Peyer's patch (tissue), 4 donors: ENCODE results near the gene NBPF1. TPM values are rescaled to one million over a fixed set of nuclear protein-coding genes. Genes with fewer than 3 reads are reported as not detected.
"Not testable (repeated sequence)": the region's sequence is repeated elsewhere in the genome, so short reads cannot be mapped to it uniquely, and the experiment has no call there.

ENCODE experiments used
- DNase-seq, 3 donors: peaks; one replicate each; pipeline ENCODE4 v3.0.0-alpha.2; 2017 to 2019
- H3K27ac ChIP-seq, 4 donors: fragments of 200-600 bp; sonication (generic); one replicate each; pipeline ENCODE4 v1.5.1; 2016 to 2019
- H3K27me3 ChIP-seq, 2 donors: fragments of 200-600 bp; sonication (generic); one replicate each; pipeline ENCODE4 v1.5.1; 2019
- H3K36me3 ChIP-seq, 3 donors: fragments of 200-600 bp; sonication (generic); one replicate each; pipeline ENCODE4 v1.5.1; 2016 to 2019
- H3K4me1 ChIP-seq, 4 donors: fragments of 200-600 bp; sonication (generic); one replicate each; pipeline ENCODE4 v1.5.1; 2016 to 2019
- H3K4me3 ChIP-seq, 4 donors: fragments of 200-600 bp; sonication (generic); 1 replicate in 3 of 4; 2 replicates in 1 of 4; pipeline ENCODE4 v1.5.1; 2016 to 2019; ENCODE audit warnings: mild to moderate bottlenecking in 1 of 4
- H3K9me3 ChIP-seq, 4 donors: fragments of 200-600 bp; sonication (generic); one replicate each; pipeline ENCODE4 v1.5.1; 2016 to 2019; ENCODE audit warnings: mild to moderate bottlenecking in 1 of 4
- CTCF ChIP-seq, 6 experiments: fragments of 450-650 bp in 4 of 6; fragments of 200-600 bp in 2 of 6; sonication (generic) in 1 of 6; IDR thresholded peaks; one replicate each; pipeline ENCODE4 v1.5.1; 2017 to 2019; ENCODE audit warnings: antibody characterized with exemption in 6 of 6, mild to moderate bottlenecking in 3 of 6, moderate library complexity in 1 of 6
- POLR2A ChIP-seq, 2 donors: fragments of 450-650 bp; IDR thresholded peaks; one replicate each; pipeline ENCODE4 v1.5.1; 2017; ENCODE audit warnings: antibody characterized with exemption in 2 of 2, mild to moderate bottlenecking in 2 of 2, moderate library complexity in 2 of 2
- total RNA-seq, 4 donors: library from RNA; depleted of rRNA; stranded (reverse); fragments of >200 nt; gene quantifications; one replicate each; pipeline ENCODE4 v1.1.0, GENCODE V29; 2016

NBPF1 gene
- total RNA-seq, 4 donors from 2014 or later: 73.9 to 145 (median 115) TPM

- H3K27ac ChIP-seq: peak overlapping the region; percentile 65 to 87 (median 81)
- H3K4me3 ChIP-seq: peak overlapping the region; percentile 58 to 78 (median 62)
- not testable (repeated sequence) for H3K36me3 ChIP-seq, H3K27me3 ChIP-seq, H3K9me3 ChIP-seq
- peak; percentile 80 to 92 for TF ChIP-seq POLR2A (IDR thresholded peaks at IDR 0.05)
- H3K4me1 ChIP-seq: peaks cover 7 to 32% (median 23%) of the 10 kb centered on the region in 4 donors
- DNase-seq: peak; percentile 36 to 84 (median 74)
Measured at GRCh38 chr1:16645271-16646060, 32.1 kb upstream of the NBPF1 start.

GRCh38 chr1:16644482-16645270, 31.3 kb upstream of the NBPF1 start:
- Histone ChIP-seq H3K4me3 (peak overlapping the region; percentile 58 to 78 (median 62)), H3K4me1 (peaks cover 7 to 32% (median 23%) of the 10 kb centered on the region in 4 donors), H3K27ac (peak overlapping the region; percentile 65 to 87 (median 81))
- peak; percentile 39 to 72 for TF ChIP-seq POLR2A (IDR thresholded peaks at IDR 0.05)
- peak in 4 of 6 experiments; percentile 49 to 67 (median 52) for TF ChIP-seq CTCF (IDR thresholded peaks at IDR 0.05)
- H3K36me3 ChIP-seq, H3K27me3 ChIP-seq, H3K9me3 ChIP-seq: not testable (repeated sequence)
- peak; percentile 99 to 100 (median 99) for DNase-seq

DNA sequence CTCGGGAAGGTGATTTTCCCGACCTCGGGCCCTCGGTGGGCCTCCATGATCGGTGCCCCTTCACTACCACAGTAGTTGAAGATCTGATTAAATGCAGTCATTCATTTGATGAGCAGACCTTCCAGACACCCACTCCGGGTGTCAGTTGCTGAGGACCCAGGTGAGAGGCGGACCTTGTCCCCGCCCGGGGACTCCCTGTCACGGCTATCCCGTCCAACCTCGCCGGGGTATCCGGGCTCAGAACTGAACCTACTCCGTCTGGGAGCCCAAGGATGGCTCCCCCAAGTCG, 30.8 kb upstream of the NBPF1 start:
- TF ChIP-seq CTCF (IDR thresholded peaks at IDR 0.05) (no peak), POLR2A (IDR thresholded peaks at IDR 0.05) (no peak)
- peaks cover 0 to 2% (median 0%) of the 10 kb centered on the region in 3 donors for H3K36me3 ChIP-seq
- peak overlapping the region; percentile 58 to 78 (median 62) for H3K4me3 ChIP-seq
- no peaks in the 10 kb centered on the region for H3K27me3 ChIP-seq
- peak overlapping the region; percentile 65 to 87 (median 81) for H3K27ac ChIP-seq
- no peaks in the 10 kb centered on the region for H3K9me3 ChIP-seq
- peaks cover 7 to 32% (median 23%) of the 10 kb centered on the region in 4 donors for H3K4me1 ChIP-seq
- DNase-seq: no peak

- peak overlapping the region; percentile 78 to 87 (median 83) for H3K27ac ChIP-seq
- H3K4me1 ChIP-seq: peaks cover 7 to 32% (median 23%) of the 10 kb centered on the region in 4 donors
- H3K9me3 ChIP-seq, H3K27me3 ChIP-seq, H3K36me3 ChIP-seq: not testable (repeated sequence)
- H3K4me3 ChIP-seq: peak overlapping the region; percentile 58 to 78 (median 62)
- DNase-seq: peak; percentile 34 to 66 (median 54)
Measured at GRCh38 chr1:16643476-16644192, 30.3 kb upstream of the NBPF1 start.

- peak in 2 of 3 donors; percentile 66 to 70 for DNase-seq
- not testable (repeated sequence) for H3K9me3 ChIP-seq, H3K27me3 ChIP-seq, H3K36me3 ChIP-seq
- peak overlapping the region in 2 of 4 donors; percentile 26 to 59 for H3K4me3 ChIP-seq
- peak overlapping the region in 3 of 4 donors; percentile 54 to 82 (median 78) for H3K27ac ChIP-seq
- H3K4me1 ChIP-seq: peaks cover 7 to 32% (median 23%) of the 10 kb centered on the region in 4 donors
Measured at GRCh38 chr1:16643001-16643411, 29.6 kb upstream of the NBPF1 start.

- Histone ChIP-seq H3K4me1 (peaks cover 7 to 32% (median 23%) of the 10 kb centered on the region in 4 donors), H3K27ac (peak overlapping the region in 3 of 4 donors; percentile 54 to 82 (median 78)), H3K4me3 (peak overlapping the region in 2 of 4 donors; percentile 26 to 59)
- H3K27me3 ChIP-seq, H3K36me3 ChIP-seq, H3K9me3 ChIP-seq: not testable (repeated sequence)
- peak in 1 of 2 donors; percentile 52 for TF ChIP-seq POLR2A (IDR thresholded peaks at IDR 0.05)
- DNase-seq: peak in 2 of 3 donors; percentile 90 to 94
Measured at GRCh38 chr1:16642025-16642966, 28.9 kb upstream of the NBPF1 start.

DNA sequence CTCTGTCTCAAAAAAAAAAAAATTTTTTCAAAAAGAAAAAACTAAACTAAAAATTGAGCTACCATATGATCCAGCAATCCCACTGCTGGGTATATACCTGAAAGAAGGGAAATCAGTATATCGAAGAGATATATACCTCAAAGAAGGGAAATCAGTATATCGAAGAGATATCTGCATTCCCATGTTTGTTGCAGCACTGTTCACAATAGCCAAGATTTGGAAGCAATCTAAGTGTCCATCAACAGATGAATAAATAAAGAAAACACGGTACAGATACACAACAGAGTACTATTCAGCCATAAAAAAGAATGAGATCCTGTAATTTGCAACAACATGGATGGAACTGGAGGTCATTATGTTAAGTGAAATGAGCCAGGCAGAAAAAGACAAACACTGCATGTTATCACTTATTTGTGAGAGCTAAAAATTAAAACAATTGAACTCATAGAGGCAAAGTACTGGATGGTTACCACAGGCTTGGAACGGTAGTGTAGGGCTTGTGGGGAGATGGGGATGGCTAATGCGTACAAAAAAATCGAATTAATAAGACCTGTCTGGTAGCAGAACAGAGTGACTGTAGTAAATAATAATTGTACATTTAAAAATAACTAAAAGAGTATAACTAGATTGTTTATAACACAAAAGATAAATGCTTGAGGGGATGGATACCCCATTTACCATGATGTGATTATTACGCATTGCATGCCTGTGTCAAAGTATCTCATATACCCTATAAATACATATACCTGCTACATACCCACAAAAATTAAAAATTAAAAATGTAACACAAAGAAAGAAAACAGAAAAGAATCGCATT, 28.0 kb upstream of the NBPF1 start:
- Histone ChIP-seq H3K4me1 (peaks cover 7 to 32% (median 23%) of the 10 kb centered on the region in 4 donors), H3K27ac (peak overlapping the region in 3 of 4 donors; percentile 28 to 82 (median 78))
- not testable (repeated sequence) for H3K4me3 ChIP-seq, DNase-seq, H3K36me3 ChIP-seq, H3K27me3 ChIP-seq, H3K9me3 ChIP-seq

- peak in 2 of 3 donors; percentile 49 to 53 for DNase-seq
- H3K4me1 ChIP-seq: peaks cover 3 to 24% (median 15%) of the 10 kb centered on the region in 4 donors
- H3K27me3 ChIP-seq, H3K27ac ChIP-seq, H3K9me3 ChIP-seq, H3K4me3 ChIP-seq: not testable (repeated sequence)
- H3K36me3 ChIP-seq: peaks cover 0 to 18% (median 0%) of the 10 kb centered on the region in 3 donors
Measured at GRCh38 chr1:16639091-16640031, 26.0 kb upstream of the NBPF1 start.
